Gastrocnemius medialis (tissue), 4 donors: ENCODE data around the gene SLC39A11. TPM values are rescaled to one million over a fixed set of nuclear protein-coding genes. Genes with fewer than 3 reads are reported as not detected.
"Not testable (repeated sequence)": the region's sequence is repeated elsewhere in the genome, so short reads cannot be mapped to it uniquely, and the experiment has no call there.

ENCODE experiments used
- ATAC-seq, 2 donors: fragments of 150-250 bp; one replicate each; pipeline ENCODE4 v1.9.1; 2016
- DNase-seq, 2 donors: peaks; one replicate each; pipeline ENCODE4 v3.0.0-alpha.2; 2019
- H3K27ac ChIP-seq, 4 donors: fragments of 200-600 bp; sonication (generic); 1 replicate in 1 of 4; 2 replicates in 3 of 4; pipeline ENCODE4 v1.5.1; 2016 to 2018; ENCODE audit warnings: mild to moderate bottlenecking in 2 of 4, moderate library complexity in 1 of 4
- H3K27me3 ChIP-seq, 3 donors: fragments of 200-600 bp; sonication (generic) in 2 of 3; 1 replicate in 1 of 3; 2 replicates in 2 of 3; pipeline versions ENCODE4 v1.5.1 to v1.6.0; 2016 to 2019; ENCODE audit warnings: mild to moderate bottlenecking in 1 of 3, moderate library complexity in 1 of 3
- H3K36me3 ChIP-seq, 2 donors: fragments of 200-600 bp; sonication (generic) in 1 of 2; one replicate each; pipeline ENCODE4 v1.5.1; 2017 to 2018
- H3K4me1 ChIP-seq, 2 donors: fragments of 200-600 bp; sonication (generic) in 1 of 2; one replicate each; pipeline ENCODE4 v1.5.1; 2016 to 2017; ENCODE audit warnings: mild to moderate bottlenecking in 2 of 2
- H3K4me3 ChIP-seq, 4 donors: fragments of 200-600 bp; sonication (generic) in 3 of 4; 1 replicate in 1 of 4; 2 replicates in 3 of 4; pipeline ENCODE4 v1.5.1; 2016 to 2019; ENCODE audit warnings: mild to moderate bottlenecking in 2 of 4
- H3K9me3 ChIP-seq, 3 donors: fragments of 200-600 bp; sonication (generic) in 2 of 3; 1 replicate in 1 of 3; 2 replicates in 2 of 3; pipeline ENCODE4 v1.5.1; 2016 to 2019
- POLR2A ChIP-seq, 2 donors: fragments of 450-650 bp; IDR thresholded peaks; one replicate each; pipeline ENCODE4 v1.6.1; 2017; ENCODE audit warnings: antibody characterized with exemption in 2 of 2, mild to moderate bottlenecking in 2 of 2, moderate library complexity in 2 of 2
- in situ Hi-C, 4 donors: fragments of 200-750 bp; cut with MboI; loops; one replicate each; pipeline versions ENCODE4 v1.15.0 to v1.8.0; 2017; ENCODE audit warnings: low sequenced_read_pairs in 4 of 4
- intact Hi-C: fragments of 100-400 bp; cut with DNase I; formaldehyde crosslinking; loops from one replicate; pipeline ENCODE4 v1.15.1; 2023; ENCODE audit warnings: low total_unique reads
- total RNA-seq, 4 donors: library from RNA; depleted of rRNA; stranded (reverse); fragments of >200 nt; gene quantifications; one replicate each; pipeline versions ENCODE4 v1.1.0 to v1.2.3, GENCODE V29; 2016
- TF ChIP-seq, protein P1 (sequence below), 5 experiments: fragments of 450-650 bp in 3 of 5; fragments of 200-600 bp in 2 of 5; sonication (generic) in 2 of 5; IDR thresholded peaks in 4 of 5; conservative IDR thresholded peaks in 1 of 5; 1 replicate in 4 of 5; 2 replicates in 1 of 5; pipeline ENCODE4 v1.5.1; 2016 to 2019; ENCODE audit warnings: antibody characterized with exemption in 5 of 5, mild to moderate bottlenecking in 3 of 5, moderate library complexity in 3 of 5

The SLC39A11 gene
- total RNA-seq, 4 donors from 2014 or later = 7.6 to 28.4 (median 10.7) TPM

DNA sequence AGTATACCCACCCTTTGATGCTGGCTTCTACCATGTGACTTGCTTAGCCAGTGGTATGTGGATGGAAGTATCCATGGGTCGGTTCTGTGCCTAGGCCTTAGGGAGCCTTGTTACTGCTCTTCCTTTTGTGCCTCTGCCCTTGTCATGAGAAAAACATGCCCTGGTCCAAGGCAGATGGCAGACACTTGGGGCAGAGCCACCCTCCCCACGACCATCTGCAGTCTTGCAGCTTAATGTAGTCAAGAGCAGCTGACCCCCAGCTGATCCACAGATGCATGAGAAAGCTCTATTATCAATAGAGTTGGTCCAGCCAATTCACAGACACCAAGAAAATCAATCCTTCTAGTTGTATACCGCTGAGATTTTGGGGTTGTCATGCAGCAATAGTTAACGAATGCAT, 95.7 kb downstream of the SLC39A11 start:
- intact Hi-C loops = no loop called here
- Histone ChIP-seq H3K4me3 (no peak overlapping the region), H3K27ac (no peak overlapping the region), H3K27me3 (no peaks in the 10 kb centered on the region), H3K4me1 (no peaks in the 10 kb centered on the region), H3K9me3 (no peaks in the 10 kb centered on the region), H3K36me3 (no peaks in the 10 kb centered on the region)
- DNase-seq (no peak), ATAC-seq (no peak)
- in situ Hi-C loops = loop anchor here in 1 of 4 donors (25.0 kb wide), 1 partner anchor 141 kb away; no protein-coding TSS in a partner anchor
- TF ChIP-seq POLR2A (IDR thresholded peaks at IDR 0.05) = no peak
- TF ChIP-seq, protein P1, sequence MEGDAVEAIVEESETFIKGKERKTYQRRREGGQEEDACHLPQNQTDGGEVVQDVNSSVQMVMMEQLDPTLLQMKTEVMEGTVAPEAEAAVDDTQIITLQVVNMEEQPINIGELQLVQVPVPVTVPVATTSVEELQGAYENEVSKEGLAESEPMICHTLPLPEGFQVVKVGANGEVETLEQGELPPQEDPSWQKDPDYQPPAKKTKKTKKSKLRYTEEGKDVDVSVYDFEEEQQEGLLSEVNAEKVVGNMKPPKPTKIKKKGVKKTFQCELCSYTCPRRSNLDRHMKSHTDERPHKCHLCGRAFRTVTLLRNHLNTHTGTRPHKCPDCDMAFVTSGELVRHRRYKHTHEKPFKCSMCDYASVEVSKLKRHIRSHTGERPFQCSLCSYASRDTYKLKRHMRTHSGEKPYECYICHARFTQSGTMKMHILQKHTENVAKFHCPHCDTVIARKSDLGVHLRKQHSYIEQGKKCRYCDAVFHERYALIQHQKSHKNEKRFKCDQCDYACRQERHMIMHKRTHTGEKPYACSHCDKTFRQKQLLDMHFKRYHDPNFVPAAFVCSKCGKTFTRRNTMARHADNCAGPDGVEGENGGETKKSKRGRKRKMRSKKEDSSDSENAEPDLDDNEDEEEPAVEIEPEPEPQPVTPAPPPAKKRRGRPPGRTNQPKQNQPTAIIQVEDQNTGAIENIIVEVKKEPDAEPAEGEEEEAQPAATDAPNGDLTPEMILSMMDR (IDR thresholded peaks at IDR 0.05 in 4 of 5, conservative IDR thresholded peaks at IDR 0.05 in 1 of 5) = no peak

DNA sequence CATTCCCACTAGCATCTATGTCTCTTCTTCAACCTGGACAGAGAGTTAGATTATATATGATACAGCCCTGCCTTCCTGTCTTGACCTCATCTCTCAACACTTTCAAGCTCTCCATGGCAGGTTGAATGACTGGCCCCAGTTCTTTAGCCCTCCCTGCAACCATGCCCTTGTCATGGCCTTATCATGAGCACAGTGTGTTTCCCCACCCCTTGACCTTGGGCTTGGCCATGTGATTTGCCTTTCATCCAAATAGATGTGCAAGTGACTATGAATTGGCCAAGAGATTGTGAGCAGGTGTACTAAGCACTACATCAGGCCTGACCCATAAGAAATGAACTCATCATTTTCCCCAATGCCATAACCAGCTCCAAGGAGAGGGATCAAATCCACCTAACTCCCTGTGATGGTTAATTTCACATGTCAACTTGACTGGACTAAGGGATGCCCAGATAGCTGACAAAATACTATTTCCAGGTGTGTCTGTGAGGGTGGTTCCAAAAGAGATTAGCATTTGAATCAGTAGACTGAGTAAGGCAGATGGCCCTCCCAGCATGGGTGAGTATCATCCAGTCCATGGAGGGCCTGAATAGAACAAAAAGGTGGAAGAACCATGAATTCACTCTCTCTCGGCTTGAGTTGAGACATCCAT, 97.4 kb downstream of the SLC39A11 start:
- H3K9me3 ChIP-seq = no peaks in the 10 kb centered on the region
- no peaks in the 10 kb centered on the region for H3K36me3 ChIP-seq
- in situ Hi-C loops (loop anchor here in 1 of 4 donors (25.0 kb wide), 1 partner anchor 142 kb away; no protein-coding TSS in a partner anchor), intact Hi-C loops (no loop called here)
- no peaks in the 10 kb centered on the region for H3K27me3 ChIP-seq
- DNase-seq (no peak), ATAC-seq (no peak)
- H3K4me1 ChIP-seq = no peaks in the 10 kb centered on the region
- TF ChIP-seq POLR2A (IDR thresholded peaks at IDR 0.05) = no peak
- TF ChIP-seq, protein P1 (IDR thresholded peaks at IDR 0.05 in 4 of 5, conservative IDR thresholded peaks at IDR 0.05 in 1 of 5) = no peak
- H3K27ac ChIP-seq = no peak overlapping the region
- no peak overlapping the region for H3K4me3 ChIP-seq

GRCh38 chr17:72992783-72993467, 99.6 kb downstream of the SLC39A11 start:
- in situ Hi-C loops = loop anchor here in 1 of 4 donors (25.0 kb wide), 1 partner anchor 144 kb away; no protein-coding TSS in a partner anchor
- intact Hi-C loops, ATAC-seq, H3K9me3 ChIP-seq, H3K27me3 ChIP-seq, H3K4me3 ChIP-seq, DNase-seq, H3K27ac ChIP-seq, H3K4me1 ChIP-seq, H3K36me3 ChIP-seq: not testable (repeated sequence)

DNA sequence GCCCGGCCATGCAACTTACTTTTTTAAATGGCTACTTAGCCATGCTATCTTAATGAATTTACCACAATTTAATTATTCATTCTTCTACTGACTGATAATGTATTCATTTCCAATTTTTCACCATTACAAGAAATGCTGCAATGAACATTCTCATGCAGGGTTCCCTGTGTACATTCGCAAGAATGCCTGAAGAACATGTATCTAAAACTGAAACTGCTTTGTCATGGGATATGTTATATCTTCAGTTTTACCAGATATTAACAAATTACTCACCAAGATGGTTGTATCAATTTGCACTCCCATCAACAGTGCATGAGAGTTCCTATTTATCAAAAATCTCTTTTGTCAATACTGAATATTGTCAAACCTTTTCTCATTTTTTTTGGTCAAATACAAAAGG, 100.8 kb downstream of the SLC39A11 start:
- intact Hi-C loops = no loop called here
- Histone ChIP-seq H3K4me3 (no peak overlapping the region), H3K9me3 (no peaks in the 10 kb centered on the region), H3K27ac (no peak overlapping the region), H3K27me3 (no peaks in the 10 kb centered on the region), H3K4me1 (no peaks in the 10 kb centered on the region), H3K36me3 (no peaks in the 10 kb centered on the region)
- in situ Hi-C loops = loop anchor here in 1 of 4 donors (25.0 kb wide), 1 partner anchor 146 kb away; no protein-coding TSS in a partner anchor
- no peak for DNase-seq
- ATAC-seq = no peak
- TF ChIP-seq, protein P1 (IDR thresholded peaks at IDR 0.05 in 4 of 5, conservative IDR thresholded peaks at IDR 0.05 in 1 of 5) = no peak
- no peak for TF ChIP-seq POLR2A (IDR thresholded peaks at IDR 0.05)

- no peak overlapping the region for H3K27ac ChIP-seq
- H3K4me1 ChIP-seq = no peaks in the 10 kb centered on the region
- no peak for DNase-seq
- no peak for ATAC-seq
- no peak overlapping the region for H3K4me3 ChIP-seq
- no peaks in the 10 kb centered on the region for H3K9me3 ChIP-seq
- H3K27me3 ChIP-seq = no peaks in the 10 kb centered on the region
- TF ChIP-seq, protein P1 (IDR thresholded peaks at IDR 0.05 in 4 of 5, conservative IDR thresholded peaks at IDR 0.05 in 1 of 5) = no peak
- no peak for TF ChIP-seq POLR2A (IDR thresholded peaks at IDR 0.05)
- H3K36me3 ChIP-seq = no peaks in the 10 kb centered on the region
- intact Hi-C loops (no loop called here), in situ Hi-C loops (loop anchor here in 2 of 4 donors (5.0 to 25.0 kb wide), 2 partner anchors 148 to 168 kb away; no protein-coding TSS in a partner anchor)
These were observed 103.3 kb downstream of the SLC39A11 start for GRCh38 chr17:72989074-72989610.
